Epidermal melanocyte (primary cell): ENCODE data around the gene HHAT.

ENCODE experiments used
- DNase-seq: peaks from one replicate; pipeline ENCODE4 v3.0.0; 2011; ENCODE audit warnings: low spot score; ENCODE audit not compliant: insufficient read length

The HHAT gene

DNA sequence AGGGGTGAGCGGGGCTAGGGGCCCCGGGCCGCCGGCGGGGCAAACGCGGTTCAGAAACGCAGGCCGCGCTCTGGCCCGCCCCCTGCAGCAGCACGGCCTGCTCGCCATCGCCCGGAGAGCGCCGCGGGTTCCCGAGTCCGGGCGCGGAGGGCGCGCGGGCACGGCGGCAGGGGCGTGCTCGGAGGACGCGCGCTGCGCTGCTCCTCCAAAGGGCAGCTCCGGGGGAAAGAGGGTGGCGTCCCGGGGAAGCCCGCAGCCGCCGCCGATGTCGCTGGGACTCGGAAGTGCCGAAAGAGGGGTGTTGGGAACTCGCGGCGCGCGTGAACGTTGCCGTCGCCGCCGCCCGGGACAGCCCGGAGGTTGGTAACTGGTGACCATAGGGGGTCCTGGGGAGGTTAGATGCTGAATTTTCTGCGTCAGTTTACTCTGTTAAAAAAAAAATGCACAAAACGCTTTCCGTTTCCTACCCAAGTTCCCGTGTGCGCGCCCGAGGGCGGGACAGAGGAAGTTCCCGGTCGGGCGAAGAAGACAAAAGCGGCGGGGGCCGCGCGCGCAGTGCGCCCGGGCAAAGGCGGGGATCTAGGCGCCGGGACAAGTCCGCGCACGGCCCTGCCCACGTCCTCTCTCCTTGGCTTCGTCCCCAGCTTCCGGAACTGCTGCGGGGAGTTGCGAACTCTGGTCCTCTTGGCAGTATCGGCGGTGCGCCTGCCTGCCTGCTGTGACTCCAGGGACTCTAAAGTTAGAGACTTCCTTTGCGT is at the start of gene HHAT:
HHAT (plus strand) TSS at position 157 of the 758 bp plus-strand sequence. CDS start 20,074 bp downstream, outside the sequence.
- DNase-seq: peak; percentile 79

GRCh38 chr1:210280221-210280620 is 48.5 kb upstream of the HHAT start:
- DNase-seq: no peak

GRCh38 chr1:210288116-210288515 is 40.6 kb upstream of the HHAT start:
- no peak for DNase-seq

DNA sequence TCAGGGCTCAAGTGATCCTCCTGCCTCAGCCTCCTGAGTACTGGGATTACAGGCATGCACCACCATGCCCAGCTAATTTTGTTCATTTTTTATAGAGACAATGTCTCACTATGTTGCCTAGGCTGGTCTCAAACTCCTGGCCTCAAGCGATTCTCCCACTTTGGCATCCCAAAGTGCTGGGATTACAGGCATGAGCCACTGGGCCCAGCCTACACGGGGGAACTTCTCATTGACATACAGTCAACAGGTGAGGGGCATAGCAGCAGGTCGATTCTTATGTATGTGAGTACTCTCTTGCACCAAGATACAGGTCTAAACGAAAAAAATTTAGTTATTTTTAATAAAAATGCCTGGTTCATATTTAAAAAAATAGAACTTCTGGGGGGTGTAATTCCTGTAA is 39.5 kb upstream of the HHAT start:
- DNase-seq: no peak

DNA sequence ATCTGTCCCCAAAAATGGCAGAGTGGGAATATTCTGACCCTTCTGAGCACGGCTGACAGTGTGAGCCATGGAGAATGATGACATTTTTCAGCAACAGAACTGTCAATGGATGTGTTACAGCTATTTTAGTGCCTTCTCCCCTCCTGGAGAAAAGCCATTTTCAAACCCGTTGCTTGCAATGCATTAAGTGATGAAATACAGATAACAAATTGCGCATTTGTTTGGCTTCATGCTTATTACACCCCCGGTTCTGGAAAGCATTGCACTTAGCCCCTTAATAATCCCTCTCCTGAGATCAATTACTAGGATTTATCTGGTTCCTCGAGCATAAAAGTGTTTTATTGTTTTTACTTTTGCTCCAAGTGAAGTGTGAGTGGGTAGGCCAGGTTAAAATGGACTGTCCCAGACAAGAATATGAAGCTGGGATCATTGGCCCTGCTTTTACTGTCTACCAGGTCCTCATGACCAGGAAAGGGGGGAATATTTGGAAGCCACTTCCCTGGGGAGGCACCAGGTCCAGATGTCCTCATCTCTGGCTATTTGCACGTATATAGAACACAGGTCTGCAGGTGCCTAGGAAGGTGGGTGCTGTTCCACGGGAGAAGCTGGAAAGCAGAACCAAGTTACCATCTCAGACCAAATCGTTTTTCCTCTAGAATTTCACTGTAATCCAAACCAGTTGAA is 37.5 kb upstream of the HHAT start:
- no peak for DNase-seq

DNA sequence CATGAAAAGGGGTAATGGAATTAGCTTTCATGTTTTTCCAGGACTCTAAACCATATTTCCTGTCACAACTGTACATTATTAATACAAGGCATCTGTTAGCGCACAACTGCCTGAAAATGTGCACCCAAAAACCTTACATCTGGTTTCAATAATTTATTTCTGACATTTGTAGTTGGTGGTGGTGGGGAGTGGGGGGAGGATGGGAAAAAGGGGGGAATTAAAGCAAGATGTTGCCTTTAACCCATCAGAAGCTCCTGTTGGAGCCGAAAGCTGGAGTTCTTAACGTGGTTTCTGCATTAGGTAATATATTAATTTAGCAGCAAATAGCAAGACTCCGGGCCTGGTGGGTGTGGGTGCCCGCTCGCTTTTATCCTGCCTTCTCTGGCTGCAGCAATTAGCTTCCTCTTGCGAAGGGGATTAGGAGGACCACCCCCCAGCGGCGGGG is 36.9 kb upstream of the HHAT start:
- DNase-seq: peak; percentile 50

DNA sequence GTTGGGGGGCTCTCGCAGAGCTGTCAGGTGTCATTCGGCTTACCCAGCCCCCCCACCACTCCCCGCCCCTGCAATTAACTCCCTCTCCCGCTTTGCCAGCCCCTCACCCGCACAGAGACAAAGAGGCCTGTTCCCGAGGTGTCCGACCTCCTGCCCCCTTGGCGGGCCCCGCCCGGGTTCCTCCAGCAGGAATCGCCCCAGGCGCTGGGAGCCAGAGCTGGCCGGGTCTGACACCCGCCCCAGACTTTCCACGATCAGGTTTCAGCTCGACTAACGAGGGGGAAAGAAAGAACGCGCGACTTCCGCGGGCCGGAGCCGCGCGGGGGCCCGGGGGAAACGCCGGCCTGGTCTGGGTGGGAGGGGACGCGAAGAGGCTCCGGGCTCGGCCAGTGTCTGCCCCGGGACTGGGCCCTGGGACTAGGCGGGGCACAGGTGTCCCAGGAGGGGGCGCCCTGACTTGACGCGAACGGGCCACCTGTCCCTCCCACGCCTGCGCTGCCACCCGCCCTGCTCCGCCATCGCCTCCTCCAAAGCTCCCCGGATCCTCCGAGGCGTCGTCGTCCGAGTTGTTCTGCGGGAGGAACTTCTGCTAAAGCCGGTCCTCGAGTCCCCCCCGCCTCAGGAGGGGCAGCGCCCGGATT is 36.4 kb upstream of the HHAT start:
- peak; percentile 30 for DNase-seq

GRCh38 chr1:210293171-210293607 is 35.5 kb upstream of the HHAT start:
- peak; percentile 37 for DNase-seq

DNA sequence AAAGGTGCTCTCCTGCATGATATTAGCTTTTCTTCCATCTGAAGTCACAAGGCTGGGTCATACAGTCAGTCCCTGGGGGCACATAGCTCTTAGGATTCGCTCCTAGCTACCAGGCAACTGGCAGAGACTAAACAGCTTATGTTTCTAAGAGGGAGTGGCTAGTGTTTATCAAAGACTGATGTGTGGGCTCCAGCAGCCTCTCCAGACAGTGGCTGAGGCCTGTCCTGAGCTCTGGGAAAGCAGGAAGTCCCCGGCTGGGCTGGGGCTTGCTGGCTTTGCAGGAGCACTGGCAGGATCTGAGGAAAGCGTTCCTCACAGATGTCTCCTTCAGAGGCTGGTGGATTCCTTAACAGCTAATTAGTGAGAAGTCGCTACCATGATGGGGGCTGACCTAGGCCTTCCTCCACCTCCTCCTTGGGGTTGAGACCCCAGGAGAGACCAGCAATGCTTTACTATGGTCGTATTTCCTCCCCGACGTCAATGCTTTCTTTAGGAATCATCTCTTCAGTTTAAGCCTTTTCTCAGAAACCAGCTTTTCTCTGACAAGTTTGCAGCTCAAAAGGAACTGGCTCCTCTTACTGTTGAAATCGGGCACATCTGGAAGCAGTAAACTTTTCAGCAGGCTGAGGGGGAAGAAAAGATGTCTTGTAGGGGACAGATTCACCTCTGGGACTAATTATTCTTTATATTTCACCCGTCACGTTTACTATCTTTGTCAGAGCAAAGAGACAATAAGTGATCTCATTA is 33.5 kb upstream of the HHAT start:
- DNase-seq: peak; percentile 77

DNA sequence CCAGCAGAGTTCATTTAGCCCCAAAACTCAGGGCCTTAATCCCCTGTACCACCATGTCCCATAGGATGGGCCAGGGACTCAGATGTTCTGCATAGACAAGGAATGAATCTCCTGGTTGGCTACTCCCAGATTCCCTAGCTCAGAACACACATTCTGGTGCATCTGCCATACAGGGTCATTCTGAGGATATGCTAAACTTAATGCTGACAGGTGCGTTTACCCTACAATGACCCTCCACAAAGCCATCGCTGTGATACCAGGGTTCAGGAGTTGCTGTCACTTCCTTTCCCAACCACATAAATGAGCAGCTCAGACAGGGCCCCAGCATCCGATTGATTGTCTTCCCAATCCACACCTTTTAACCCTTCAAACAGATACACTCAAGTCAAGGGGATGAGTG is 32.0 kb upstream of the HHAT start:
- DNase-seq: no peak

- DNase-seq: no peak
Measured at GRCh38 chr1:210298296-210298695, 30.4 kb upstream of the HHAT start.

DNA sequence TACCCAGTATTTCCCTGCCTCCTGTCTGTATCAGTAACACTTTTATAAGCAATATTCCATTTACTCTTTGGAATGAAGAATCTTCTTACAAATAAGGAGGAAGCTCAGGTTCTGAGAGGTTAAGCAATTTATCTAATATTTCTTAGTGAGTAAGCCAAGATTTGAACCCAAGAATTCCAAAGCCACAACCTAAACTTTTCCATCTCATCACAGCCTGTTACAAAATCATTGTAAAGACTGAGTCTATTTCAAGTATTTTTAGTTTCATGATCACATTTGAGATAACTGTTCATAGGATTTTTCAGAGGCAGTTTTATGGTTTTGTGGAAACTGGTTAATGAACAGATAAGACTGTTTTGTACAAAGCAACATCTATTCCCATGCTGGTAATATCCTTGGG is 29.8 kb upstream of the HHAT start:
- DNase-seq: no peak

DNA sequence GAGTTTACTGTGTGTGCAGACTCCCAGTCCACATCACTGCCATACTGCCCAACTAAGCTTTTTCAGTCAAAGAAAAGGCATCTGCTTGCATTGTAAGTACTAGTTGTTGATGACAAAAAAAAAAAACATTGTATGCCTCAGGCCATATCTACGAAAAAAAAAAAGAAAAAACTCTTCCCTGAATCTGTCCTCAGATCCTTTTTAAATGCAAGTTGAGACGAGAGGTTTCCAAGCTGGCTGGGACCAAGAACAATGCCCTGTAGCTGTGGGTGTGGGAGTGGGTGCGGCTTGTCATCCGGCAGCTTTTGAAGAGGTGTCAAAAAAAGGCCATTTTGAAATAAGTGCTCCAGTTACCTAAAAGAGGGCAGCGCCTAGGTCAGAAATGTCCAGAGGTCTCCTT is 29.2 kb upstream of the HHAT start:
- no peak for DNase-seq

GRCh38 chr1:210300923-210301614 is 27.6 kb upstream of the HHAT start:
- no peak for DNase-seq

GRCh38 chr1:210301615-210302000 is 27.1 kb upstream of the HHAT start:
- DNase-seq: no peak

GRCh38 chr1:210302501-210302900 is 26.2 kb upstream of the HHAT start:
- DNase-seq: no peak

GRCh38 chr1:210303391-210303790 is 25.3 kb upstream of the HHAT start:
- no peak for DNase-seq

DNA sequence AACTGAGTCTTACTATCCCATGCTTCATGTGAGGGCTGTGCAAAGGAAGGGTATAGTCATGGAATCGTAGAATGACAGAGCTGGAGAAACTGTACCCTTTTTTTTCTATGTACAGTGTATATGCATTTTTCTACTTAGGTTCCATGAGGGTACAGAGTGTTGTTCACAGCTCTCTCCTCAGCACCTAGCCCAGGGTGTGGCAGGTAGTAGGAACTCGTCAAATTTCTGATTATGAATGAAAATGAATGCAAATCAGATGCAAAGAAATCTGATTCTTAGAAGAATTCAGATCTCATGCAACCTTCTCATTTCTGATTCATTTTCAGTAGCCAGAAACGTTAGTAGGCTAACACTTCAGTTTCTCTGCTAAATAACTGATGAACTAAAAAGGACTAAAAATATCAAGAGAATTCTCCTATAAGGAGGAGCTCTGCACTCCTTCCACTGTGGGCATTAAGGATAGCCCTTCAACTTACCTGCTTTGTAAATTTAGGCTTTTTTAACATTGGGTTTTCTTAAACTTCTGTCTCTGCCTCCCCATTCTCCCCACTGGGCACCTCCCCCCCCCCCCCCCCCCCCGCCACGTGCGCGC is 18.0 kb upstream of the HHAT start:
- no peak for DNase-seq

- no peak for DNase-seq
Measured at GRCh38 chr1:210311726-210312493, 16.8 kb upstream of the HHAT start.

GRCh38 chr1:210313046-210313595 is 15.6 kb upstream of the HHAT start:
- DNase-seq: no peak
